CD4-positive, alpha-beta T cell (primary cell): Measurements from ENCODE around the gene HDAC4. TPM values are rescaled to one million over a fixed set of nuclear protein-coding genes. Genes with fewer than 3 reads are reported as not detected.

Source experiments
- ATAC-seq: fragments of 200-7000 bp; cut with Tn5 transposase; one replicate; pipeline ENCODE4 v1.10.0; 2022; ENCODE audit warnings: mild to moderate bottlenecking; ENCODE audit not compliant: poor library complexity
- CTCF ChIA-PET: fragments of 350-600 bp; sonication (Branson Sonifier 250); formaldehyde crosslinking; loops from one replicate; lab custom pipeline; 2021; ENCODE audit warnings: antibody characterized with exemption, inconsistent platforms; lab: Charles Lee
- POLR2A ChIA-PET: fragments of 350-600 bp; sonication (Branson Sonifier 250); formaldehyde crosslinking; loops from one replicate; lab custom pipeline; 2021; ENCODE audit warnings: antibody characterized with exemption, inconsistent platforms; lab: Charles Lee
- DNase-seq, 14 experiments: peaks; one replicate each; pipeline ENCODE4 v3.0.0-alpha.2; 2013 to 2020; ENCODE audit warnings: mixed read lengths in 2 of 14
- H3K27ac ChIP-seq, 2 donors: one replicate each; pipeline versions ENCODE4 v1.5.1 to v1.7.0; 2013; ENCODE audit warnings: low read length in 2 of 2, low read depth in 1 of 2, mild to moderate bottlenecking in 1 of 2
- H3K27me3 ChIP-seq, 2 experiments: 1 replicate in 1 of 2; 2 replicates in 1 of 2; pipeline versions ENCODE4 v1.6.1 to v1.7.0; 2013; ENCODE audit warnings: low read length in 2 of 2, control low read depth in 1 of 2, mild to moderate bottlenecking in 1 of 2, moderate library complexity in 1 of 2; ENCODE audit not compliant: insufficient read depth in 2 of 2, control insufficient read depth in 1 of 2
- H3K36me3 ChIP-seq: one replicate; pipeline ENCODE4 v1.6.1; 2013; ENCODE audit warnings: low read length, control low read depth; ENCODE audit not compliant: insufficient read depth
- H3K4me1 ChIP-seq: one replicate; pipeline ENCODE4 v1.6.1; 2013; ENCODE audit warnings: low read length, control low read depth; ENCODE audit not compliant: insufficient read depth
- H3K4me3 ChIP-seq: one replicate; pipeline ENCODE4 v1.5.1; 2013; ENCODE audit warnings: mild to moderate bottlenecking, low read length, moderate library complexity
- H3K9me3 ChIP-seq, 2 experiments: 1 replicate in 1 of 2; 2 replicates in 1 of 2; pipeline versions ENCODE4 v1.6.1 to v1.7.0; 2013; ENCODE audit warnings: low read length in 2 of 2, mild to moderate bottlenecking in 2 of 2, control low read depth in 1 of 2, moderate library complexity in 1 of 2; ENCODE audit not compliant: control insufficient read depth in 1 of 2, insufficient read depth in 1 of 2
- H3K27ac Mint-ChIP-seq: one replicate; pipeline ENCODE4 v1.8.0; 2020; ENCODE audit warnings: mixed read lengths
- H3K27me3 Mint-ChIP-seq: one replicate; pipeline ENCODE4 v1.8.0; 2021; ENCODE audit warnings: mixed read lengths
- H3K36me3 Mint-ChIP-seq: one replicate; pipeline ENCODE4 v1.8.0; 2021; ENCODE audit warnings: low read depth, mixed read lengths
- H3K4me1 Mint-ChIP-seq: one replicate; pipeline ENCODE4 v1.8.0; 2021; ENCODE audit warnings: low read depth, mixed read lengths
- H3K4me3 Mint-ChIP-seq: one replicate; pipeline ENCODE4 v1.8.0; 2020; ENCODE audit warnings: mild to moderate bottlenecking, mixed read lengths
- H3K9me3 Mint-ChIP-seq: one replicate; pipeline ENCODE4 v1.8.0; 2020; ENCODE audit warnings: mixed read lengths
- intact Hi-C, 2 experiments: fragments of 100-400 bp; cut with DNase I in 1 of 2; cut with micrococcal nuclease in 1 of 2; formaldehyde crosslinking; loops; one replicate each; pipeline versions ENCODE4 v1.15.1 to v1.9.0; 2023 to 2025; cut with DNase I, micrococcal nuclease
- total RNA-seq, 174 experiments: library from RNA in 2 of 174; stranded (reverse) in 2 of 174; gene quantifications; one replicate each; pipeline ENCODE4 v1.2.3 and lab custom pipeline; 2021 to 2026
- TF ChIP-seq, protein P1 (sequence below): fragments of 200-600 bp; IDR thresholded peaks from one replicate; pipeline ENCODE4 v1.8.0; 2022; ENCODE audit warnings: antibody characterized with exemption, mild to moderate bottlenecking

The HDAC4 gene
- total RNA-seq, 2 experiments from 2014 or later, result 45.3 to 49.2 TPM

DNA sequence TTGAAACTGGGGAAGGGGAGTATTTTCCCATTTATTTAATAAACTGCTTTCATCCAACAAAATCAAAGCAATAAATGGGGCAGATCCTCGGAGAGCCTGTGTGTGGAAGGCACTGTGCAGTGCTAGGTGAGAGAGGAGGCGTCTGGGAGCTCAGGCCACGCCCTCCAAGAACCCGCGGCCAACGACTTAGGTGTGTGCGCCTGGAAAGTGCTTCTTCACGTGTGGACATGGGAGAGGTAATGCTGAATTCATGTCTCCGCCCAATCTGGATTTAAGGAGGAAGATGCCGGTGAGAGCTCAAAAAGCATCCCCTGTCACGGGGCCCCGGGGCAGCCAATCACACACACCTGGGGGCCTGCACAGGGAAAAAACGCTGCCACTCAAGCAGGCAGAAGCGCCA is 77.4 kb downstream of the HDAC4 start:
- H3K4me3 ChIP-seq, result no peak overlapping the region
- ChIA-PET CTCF (interaction anchor here (1.9 kb wide), 1 partner anchor 56 kb away, joined by 7 read pairs; no protein-coding TSS in a partner anchor), POLR2A (interaction anchor here (0.8 to 5.2 kb wide), 3 partner anchors 28 to 56 kb away, joined by 3 to 32 read pairs (median 5); no protein-coding TSS in a partner anchor)
- ATAC-seq, result no peak
- TF ChIP-seq, protein P1, sequence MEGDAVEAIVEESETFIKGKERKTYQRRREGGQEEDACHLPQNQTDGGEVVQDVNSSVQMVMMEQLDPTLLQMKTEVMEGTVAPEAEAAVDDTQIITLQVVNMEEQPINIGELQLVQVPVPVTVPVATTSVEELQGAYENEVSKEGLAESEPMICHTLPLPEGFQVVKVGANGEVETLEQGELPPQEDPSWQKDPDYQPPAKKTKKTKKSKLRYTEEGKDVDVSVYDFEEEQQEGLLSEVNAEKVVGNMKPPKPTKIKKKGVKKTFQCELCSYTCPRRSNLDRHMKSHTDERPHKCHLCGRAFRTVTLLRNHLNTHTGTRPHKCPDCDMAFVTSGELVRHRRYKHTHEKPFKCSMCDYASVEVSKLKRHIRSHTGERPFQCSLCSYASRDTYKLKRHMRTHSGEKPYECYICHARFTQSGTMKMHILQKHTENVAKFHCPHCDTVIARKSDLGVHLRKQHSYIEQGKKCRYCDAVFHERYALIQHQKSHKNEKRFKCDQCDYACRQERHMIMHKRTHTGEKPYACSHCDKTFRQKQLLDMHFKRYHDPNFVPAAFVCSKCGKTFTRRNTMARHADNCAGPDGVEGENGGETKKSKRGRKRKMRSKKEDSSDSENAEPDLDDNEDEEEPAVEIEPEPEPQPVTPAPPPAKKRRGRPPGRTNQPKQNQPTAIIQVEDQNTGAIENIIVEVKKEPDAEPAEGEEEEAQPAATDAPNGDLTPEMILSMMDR, result no peak
- H3K27me3 Mint-ChIP-seq, result no peaks in the 10 kb centered on the region
- peak in 2 of 14 experiments; percentile 11 to 18 for DNase-seq
- no peaks in the 10 kb centered on the region for H3K9me3 Mint-ChIP-seq
- peak overlapping the region; percentile 97 for H3K27ac Mint-ChIP-seq
- H3K4me1 ChIP-seq, result peaks cover 71% of the 10 kb centered on the region
- H3K4me1 Mint-ChIP-seq, result peaks cover 89% of the 10 kb centered on the region
- no peaks in the 10 kb centered on the region for H3K9me3 ChIP-seq
- no peaks in the 10 kb centered on the region for H3K36me3 ChIP-seq
- no peak overlapping the region for H3K27ac ChIP-seq
- no peaks in the 10 kb centered on the region for H3K27me3 ChIP-seq
- intact Hi-C loops, result no loop called here
- H3K36me3 Mint-ChIP-seq, result no peaks in the 10 kb centered on the region
- no peak overlapping the region for H3K4me3 Mint-ChIP-seq

DNA sequence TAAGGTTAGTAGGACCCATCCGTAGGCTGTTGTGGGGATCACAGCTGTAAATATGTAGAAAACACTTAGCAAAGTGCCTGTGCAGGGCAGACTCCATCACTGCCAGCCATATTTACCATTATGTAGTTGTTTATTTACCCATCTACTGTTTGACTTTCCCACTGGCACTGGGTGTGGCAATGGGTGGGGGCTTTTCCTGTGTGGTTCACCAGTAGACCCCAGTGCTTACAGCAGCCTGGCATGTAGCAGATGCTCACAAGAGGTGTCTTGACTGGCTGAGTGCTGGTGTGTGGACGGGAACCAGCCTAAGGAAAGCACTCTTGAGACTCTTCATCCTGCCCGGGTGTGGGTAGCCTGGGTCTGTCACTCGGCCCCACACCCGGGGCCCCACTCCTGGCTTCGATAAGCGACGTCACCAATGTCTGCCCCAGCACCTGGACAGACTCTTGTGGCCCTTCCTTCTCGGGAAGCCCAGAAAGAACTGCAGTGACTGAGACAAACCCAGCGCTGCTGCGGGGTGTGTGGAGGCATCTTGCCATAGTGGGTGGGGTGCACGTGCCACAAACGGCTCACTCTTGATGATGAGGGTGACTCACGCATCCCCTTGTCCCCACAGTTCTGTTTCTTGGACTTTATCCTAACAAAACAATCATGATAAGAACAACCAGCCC is 78.3 kb downstream of the HDAC4 start:
- Mint-ChIP-seq H3K27me3 (no peaks in the 10 kb centered on the region), H3K36me3 (no peaks in the 10 kb centered on the region), H3K4me1 (peaks cover 80% of the 10 kb centered on the region), H3K4me3 (peak overlapping the region; percentile 62), H3K27ac (peak overlapping the region; percentile 97), H3K9me3 (no peaks in the 10 kb centered on the region)
- no peaks in the 10 kb centered on the region for H3K36me3 ChIP-seq
- no peak overlapping the region for H3K4me3 ChIP-seq
- H3K27me3 ChIP-seq, result no peaks in the 10 kb centered on the region
- peak overlapping the region; percentile 65 to 82 for H3K27ac ChIP-seq
- intact Hi-C loops, result no loop called here
- H3K4me1 ChIP-seq, result peaks cover 71% of the 10 kb centered on the region
- ATAC-seq, result peak; percentile 6
- DNase-seq, result peak in 7 of 14 experiments; percentile 25 to 71 (median 52)
- TF ChIP-seq, protein P1, result no peak
- CTCF ChIA-PET, result interaction anchor here (1.0 to 2.0 kb wide), 5 partner anchors 23 to 55 kb away, joined by 3 to 20 read pairs (median 10); no protein-coding TSS in a partner anchor
- POLR2A ChIA-PET, result interaction anchor here (0.7 to 5.2 kb wide), 16 partner anchors 9 to 101 kb away, joined by 3 to 32 read pairs (median 7); partner anchors contain the start of gene HDAC4
- H3K9me3 ChIP-seq, result no peaks in the 10 kb centered on the region

DNA sequence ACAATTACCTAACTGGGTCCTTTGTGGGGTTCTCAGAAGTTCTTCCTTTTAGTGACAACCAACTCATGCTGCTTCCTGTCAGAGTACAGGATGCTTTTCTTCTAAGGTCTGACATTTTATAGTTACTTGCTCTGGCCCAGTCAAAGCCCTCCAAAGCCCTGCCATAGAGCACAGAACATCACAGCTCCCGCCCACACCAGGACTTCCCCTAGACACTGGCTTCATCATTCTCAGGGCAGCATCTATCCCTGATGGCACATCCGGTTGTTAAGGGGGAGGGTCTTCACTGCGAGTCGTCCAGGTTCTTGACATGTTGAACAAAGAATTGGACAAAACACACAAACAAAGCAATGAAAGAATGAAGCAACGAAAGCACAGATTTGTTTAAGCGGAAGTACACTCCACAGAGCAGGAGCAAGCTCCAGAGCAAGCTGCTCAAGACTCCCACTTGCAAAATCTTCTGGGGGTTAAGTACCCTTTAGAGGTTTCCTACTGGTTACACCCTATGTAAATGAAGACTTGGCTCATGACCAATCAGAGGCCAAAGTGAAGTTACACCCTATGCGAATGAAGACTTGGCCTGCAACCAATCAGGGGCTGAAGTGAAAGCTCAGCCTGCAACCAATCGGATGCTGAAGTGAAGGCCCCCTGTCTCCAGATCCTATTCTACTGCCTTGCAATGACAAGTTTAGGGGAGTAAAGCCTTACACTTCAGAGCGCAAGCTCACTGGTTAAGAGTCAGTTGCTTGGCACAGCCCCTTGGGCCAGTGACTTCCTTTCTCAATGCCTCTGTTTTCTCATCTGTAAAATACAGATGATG is 79.0 kb downstream of the HDAC4 start:
- DNase-seq, result peak in 11 of 14 experiments; percentile 26 to 84 (median 54)
- CTCF ChIA-PET, result interaction anchor here (0.9 to 2.0 kb wide), 6 partner anchors 18 to 54 kb away, joined by 3 to 20 read pairs (median 6); no protein-coding TSS in a partner anchor
- POLR2A ChIA-PET, result interaction anchor here (0.7 to 5.2 kb wide), 17 partner anchors 10 to 100 kb away, joined by 3 to 32 read pairs (median 7); partner anchors contain the start of gene HDAC4
- H3K36me3 Mint-ChIP-seq, result no peaks in the 10 kb centered on the region
- no peaks in the 10 kb centered on the region for H3K9me3 ChIP-seq
- peak overlapping the region; percentile 62 for H3K4me3 Mint-ChIP-seq
- peak overlapping the region; percentile 65 to 82 for H3K27ac ChIP-seq
- peaks cover 69% of the 10 kb centered on the region for H3K4me1 ChIP-seq
- peak overlapping the region; percentile 97 for H3K27ac Mint-ChIP-seq
- intact Hi-C loops, result loop anchor here in 1 of 2 experiments (1.0 kb wide), 1 partner anchor 47 kb away; no protein-coding TSS in a partner anchor
- no peaks in the 10 kb centered on the region for H3K27me3 ChIP-seq
- ATAC-seq, result peak; percentile 71
- H3K36me3 ChIP-seq, result no peaks in the 10 kb centered on the region
- TF ChIP-seq, protein P1, result no peak
- no peaks in the 10 kb centered on the region for H3K9me3 Mint-ChIP-seq
- no peaks in the 10 kb centered on the region for H3K27me3 Mint-ChIP-seq
- H3K4me1 Mint-ChIP-seq, result peaks cover 78% of the 10 kb centered on the region
- no peak overlapping the region for H3K4me3 ChIP-seq
